RWPE1 (cell line): ENCODE results near the gene RARB.

Experiments
- CTCF ChIA-PET: fragments of 350-600 bp; sonication (Branson Sonifier 250); formaldehyde crosslinking; extraction: SDS; loops from one replicate; lab custom pipeline; 2021; lab: Yijun Ruan, JAX
- POLR2A ChIA-PET: fragments of 400-600 bp; formaldehyde crosslinking; extraction: SDS; loops from one replicate; lab custom pipeline; 2020; ENCODE audit warnings: antibody characterized with exemption; ENCODE audit not compliant: low non-redundant PET; lab: Yijun Ruan, JAX
- DNase-seq: peaks from one replicate; pipeline ENCODE4 v3.0.0; 2012; ENCODE audit warnings: low spot score
- H3K27ac ChIP-seq: fragments of 450-650 bp; 2 replicates; pipeline ENCODE4 v1.5.1; 2017
- CTCF ChIP-seq: fragments of 450-650 bp; conservative IDR thresholded peaks from 2 replicates; pipeline ENCODE4 v1.5.1; 2017; ENCODE audit warnings: low read depth, mild to moderate bottlenecking

RARB gene

GRCh38 chr3:25472153-25472552 lies 44.1 kb downstream of the RARB start:
- POLR2A ChIA-PET: no interaction called here
- no peak for DNase-seq
- no peak for TF ChIP-seq CTCF
- no peak overlapping the region for H3K27ac ChIP-seq
- CTCF ChIA-PET: no interaction called here

GRCh38 chr3:25472731-25473130 lies 44.7 kb downstream of the RARB start:
- no peak for TF ChIP-seq CTCF
- CTCF ChIA-PET: no interaction called here
- H3K27ac ChIP-seq: no peak overlapping the region
- POLR2A ChIA-PET: no interaction called here
- no peak for DNase-seq

GRCh38 chr3:25473246-25473645 lies 45.2 kb downstream of the RARB start:
- no peak overlapping the region for H3K27ac ChIP-seq
- POLR2A ChIA-PET: no interaction called here
- no peak for DNase-seq
- CTCF ChIA-PET: interaction anchor here (0.6 kb wide), 1 partner anchor 9 kb away, joined by 5 read pairs; no protein-coding TSS in a partner anchor
- no peak for TF ChIP-seq CTCF

GRCh38 chr3:25474052-25474451 lies 46.0 kb downstream of the RARB start:
- TF ChIP-seq CTCF: no peak
- no peak overlapping the region for H3K27ac ChIP-seq
- POLR2A ChIA-PET: no interaction called here
- DNase-seq: no peak
- CTCF ChIA-PET: no interaction called here

- no peak overlapping the region for H3K27ac ChIP-seq
- ChIA-PET POLR2A (no interaction called here), CTCF (no interaction called here)
- DNase-seq: no peak
- TF ChIP-seq CTCF: no peak
These were observed 48.6 kb downstream of the RARB start for GRCh38 chr3:25476639-25477038.

- POLR2A ChIA-PET: no interaction called here
- TF ChIP-seq CTCF: no peak
- no peak for DNase-seq
- CTCF ChIA-PET: no interaction called here
- H3K27ac ChIP-seq: no peak overlapping the region
These were observed 50.2 kb downstream of the RARB start for GRCh38 chr3:25478211-25478757.
